ENCODE results near the gene SH3GL1.

Gene SH3GL1

DNA sequence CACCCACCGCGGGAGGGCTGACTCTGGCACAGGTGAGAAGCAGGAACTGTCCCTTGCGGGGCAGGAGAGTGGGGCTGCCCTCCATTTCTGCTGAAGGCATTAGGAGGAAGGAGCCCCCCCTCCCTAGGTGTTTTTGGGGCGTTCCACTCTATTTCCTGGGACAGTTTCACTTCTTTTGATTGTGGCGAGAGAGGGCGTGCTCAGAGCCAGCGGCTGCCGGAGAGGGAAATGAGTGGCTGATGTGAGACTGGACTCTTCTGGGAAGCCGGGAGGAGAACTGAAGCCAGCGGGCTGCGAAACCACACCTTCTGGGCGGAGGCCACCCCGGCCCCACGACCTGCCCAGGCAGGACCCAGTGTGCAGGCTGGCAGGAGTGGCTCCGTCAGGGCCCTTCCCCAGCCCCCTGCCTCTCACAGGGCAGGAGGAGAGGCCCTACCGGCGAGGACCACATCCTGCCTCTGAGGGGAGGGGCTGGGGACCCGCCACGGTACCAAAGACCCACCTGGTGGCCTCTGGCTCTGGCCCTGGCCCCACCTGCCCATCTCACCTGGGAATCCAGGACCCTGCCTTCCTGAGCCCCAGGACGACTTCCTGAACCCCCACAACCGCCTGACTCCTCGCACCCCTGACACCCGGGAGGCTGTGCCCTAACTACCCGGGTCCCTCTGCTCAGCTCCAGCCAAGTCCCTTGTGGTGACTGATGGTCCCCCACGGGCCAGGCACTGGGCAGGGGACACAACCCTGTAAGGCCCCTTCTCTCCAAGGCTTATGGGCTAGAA lies 31.0 kb downstream of the SH3GL1 start:
- FAIRE-seq (no peak), DNase-seq (ENCODE audit: insufficient read length, low spot score) (no peak)
- TF ChIP-seq, protein P1, sequence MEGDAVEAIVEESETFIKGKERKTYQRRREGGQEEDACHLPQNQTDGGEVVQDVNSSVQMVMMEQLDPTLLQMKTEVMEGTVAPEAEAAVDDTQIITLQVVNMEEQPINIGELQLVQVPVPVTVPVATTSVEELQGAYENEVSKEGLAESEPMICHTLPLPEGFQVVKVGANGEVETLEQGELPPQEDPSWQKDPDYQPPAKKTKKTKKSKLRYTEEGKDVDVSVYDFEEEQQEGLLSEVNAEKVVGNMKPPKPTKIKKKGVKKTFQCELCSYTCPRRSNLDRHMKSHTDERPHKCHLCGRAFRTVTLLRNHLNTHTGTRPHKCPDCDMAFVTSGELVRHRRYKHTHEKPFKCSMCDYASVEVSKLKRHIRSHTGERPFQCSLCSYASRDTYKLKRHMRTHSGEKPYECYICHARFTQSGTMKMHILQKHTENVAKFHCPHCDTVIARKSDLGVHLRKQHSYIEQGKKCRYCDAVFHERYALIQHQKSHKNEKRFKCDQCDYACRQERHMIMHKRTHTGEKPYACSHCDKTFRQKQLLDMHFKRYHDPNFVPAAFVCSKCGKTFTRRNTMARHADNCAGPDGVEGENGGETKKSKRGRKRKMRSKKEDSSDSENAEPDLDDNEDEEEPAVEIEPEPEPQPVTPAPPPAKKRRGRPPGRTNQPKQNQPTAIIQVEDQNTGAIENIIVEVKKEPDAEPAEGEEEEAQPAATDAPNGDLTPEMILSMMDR (IDR thresholded peaks at IDR 0.05; ENCODE audit: insufficient read depth, missing control alignments) = no peak

DNA sequence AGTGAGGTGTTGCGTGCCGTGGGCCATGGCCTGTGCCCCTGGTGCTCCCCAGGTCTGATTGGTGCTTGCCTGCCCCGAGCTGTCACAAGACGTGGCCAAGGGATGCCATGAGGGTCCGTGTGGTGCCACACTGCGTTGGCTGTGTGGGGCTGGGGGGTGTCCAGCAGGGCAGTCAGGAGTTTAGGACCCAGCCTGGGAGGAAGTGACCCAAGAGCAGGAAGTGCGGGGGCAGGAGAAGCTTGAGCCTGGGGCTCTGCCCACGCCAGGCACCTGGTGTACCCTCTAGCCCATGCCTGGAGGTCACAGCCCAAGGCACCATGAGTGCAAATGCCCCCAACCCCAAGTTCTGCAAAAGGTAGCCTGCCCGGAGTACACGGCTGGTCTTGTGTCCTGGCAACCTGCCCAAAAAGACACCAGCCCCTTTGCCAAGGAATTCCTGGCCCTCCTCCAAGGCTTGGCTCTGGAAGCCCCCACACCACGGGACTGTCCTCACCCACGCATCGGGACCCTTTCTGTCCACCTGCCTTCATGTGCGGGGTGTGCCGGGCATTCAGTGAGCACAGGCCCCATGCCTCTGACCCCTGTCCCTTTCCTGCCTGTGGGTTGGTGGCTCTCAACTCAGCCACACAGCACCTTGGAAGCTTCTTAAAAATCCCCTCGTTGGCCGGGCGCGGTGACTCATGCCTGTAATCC lies 32.1 kb downstream of the SH3GL1 start:
- TF ChIP-seq, protein P1 (IDR thresholded peaks at IDR 0.05; ENCODE audit: insufficient read depth, missing control alignments) = no peak

DNA sequence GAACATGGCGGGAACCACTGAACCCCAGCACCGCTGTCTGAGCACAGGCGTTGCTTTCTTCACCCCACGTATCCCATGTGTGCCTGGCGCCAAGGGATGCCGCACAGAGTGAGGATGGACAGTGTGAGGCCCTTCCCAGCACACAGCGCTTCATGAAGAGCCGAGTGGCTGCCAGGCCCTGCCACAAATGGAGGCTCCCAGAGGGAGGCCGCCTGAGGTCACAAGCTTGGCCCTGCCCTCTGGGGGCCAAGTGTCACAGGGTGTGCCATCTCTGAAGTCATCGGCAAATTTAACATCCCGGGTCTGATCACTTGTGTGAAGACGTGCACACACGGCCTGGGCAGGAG lies 32.6 kb downstream of the SH3GL1 start:
- TF ChIP-seq, protein P1 (IDR thresholded peaks at IDR 0.05; ENCODE audit: insufficient read depth, missing control alignments) = no peak
- FAIRE-seq = no peak
- DNase-seq (ENCODE audit: insufficient read length, low spot score) = no peak

More for the DNA sequence above, 32.1 kb downstream of the SH3GL1 start:
- FAIRE-seq = no peak
- no peak for DNase-seq (ENCODE audit: insufficient read length, low spot score)

- no peak for FAIRE-seq
- no peak for DNase-seq (ENCODE audit: insufficient read length, low spot score)
- TF ChIP-seq, protein P1 (IDR thresholded peaks at IDR 0.05; ENCODE audit: insufficient read depth, missing control alignments) = no peak
These were observed 33.0 kb downstream of the SH3GL1 start for GRCh38 chr19:4367336-4367723.

DNA sequence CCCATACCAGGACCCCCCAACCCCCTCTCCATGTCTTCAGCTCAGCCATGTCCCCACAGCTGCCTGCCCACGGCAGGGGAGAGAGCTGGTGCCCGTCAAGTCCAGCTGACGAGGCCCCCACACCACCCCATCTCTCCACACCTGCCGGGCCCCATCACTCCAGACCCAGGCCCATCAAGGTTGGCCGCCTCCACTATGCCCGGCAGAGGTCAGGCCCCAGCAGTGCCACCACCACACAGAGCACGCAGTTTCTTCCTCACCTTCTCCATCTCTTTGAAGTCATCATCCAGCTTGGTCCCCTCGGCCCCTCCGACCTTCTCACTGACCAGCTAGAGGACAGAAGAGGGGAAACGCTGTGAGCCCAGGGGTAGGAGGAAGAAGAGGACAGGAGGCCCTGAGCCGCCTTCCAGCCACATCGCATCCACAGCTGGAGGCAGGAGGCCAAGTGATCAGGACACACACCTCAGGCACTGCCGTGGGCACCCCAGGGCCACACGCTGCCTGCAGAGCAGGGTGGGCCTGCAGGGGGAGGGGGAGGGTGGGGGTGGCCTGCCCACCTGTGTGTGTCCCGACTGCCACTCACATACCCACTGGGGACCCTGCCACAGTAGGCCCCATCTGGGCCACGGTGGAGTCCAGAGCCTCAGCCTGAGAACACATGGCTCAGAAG lies 33.5 kb downstream of the SH3GL1 start:
- FAIRE-seq (no peak), DNase-seq (ENCODE audit: insufficient read length, low spot score) (no peak)
- TF ChIP-seq, protein P1 (IDR thresholded peaks at IDR 0.05; ENCODE audit: insufficient read depth, missing control alignments) = no peak

- no peak for DNase-seq (ENCODE audit: insufficient read length, low spot score)
These were observed 34.3 kb downstream of the SH3GL1 start for GRCh38 chr19:4365791-4366665.

More at GRCh38 chr19:4365791-4366665, 34.3 kb downstream of the SH3GL1 start:
- TF ChIP-seq, protein P1 (IDR thresholded peaks at IDR 0.05; ENCODE audit: insufficient read depth, missing control alignments) = no peak
- no peak for FAIRE-seq

Data from D721Med (cell line).